ENCODE data around the gene PARP9. TPM values are rescaled to one million over a fixed set of nuclear protein-coding genes. Genes with fewer than 3 reads are reported as not detected.

Gene PARP9
- total and polyA plus RNA-seq, 2 of the 8 experiments (the other 6 are each of a cell fraction or from before 2014, with no cell fraction given), result 3.7 to 4.5 TPM

- POLR2A ChIA-PET (ENCODE audit: partially characterized antibody), result interaction anchor here (1.6 kb wide), 1 partner anchor 21 kb away, joined by 7 read pairs; the partner anchor contains the start of gene KPNA1
- Histone ChIP-seq H2AFZ (ENCODE audit: low read length) (no peak overlapping the region), H3K23me2 (ENCODE audit: low read depth, low read length) (no peaks in the 10 kb centered on the region), H4K91ac (replicated peaks; ENCODE audit: insufficient read length, low read length) (no peak overlapping the region), H3K56ac (replicated peaks; ENCODE audit: insufficient read length, low read depth, low read length) (no peak overlapping the region), H3K23ac (ENCODE audit: insufficient read length) (no peak overlapping the region), H2BK120ac (replicated peaks; ENCODE audit: low read depth, low read length) (no peak overlapping the region), H3K9me3 (ENCODE audit: insufficient read depth in 2 of 2, low read depth in 1 of 2, low read length in 1 of 2) (no peaks in the 10 kb centered on the region; a peak in 1 of 4 replicates), H3K4me1 (replicated peaks in 1 of 4; ENCODE audit: control insufficient read depth in 3 of 4, insufficient read depth in 4 of 4, low read length in 3 of 4) (peaks cover 0 to 7% (median 2%) of the 10 kb centered on the region in 4 experiments; a peak in 3 of 7 replicates), H2BK12ac (ENCODE audit: low read depth, low read length) (no peak overlapping the region), H3K79me1 (ENCODE audit: low read depth, low read length) (no peaks in the 10 kb centered on the region), H3K4me3 (ENCODE audit: extremely low read depth in 1 of 4, insufficient read depth in 2 of 4, low read depth in 3 of 4, low read length in 4 of 4) (peak overlapping the region in 1 of 4 experiments; percentile 10; a peak in 1 of 8 replicates), H3K14ac (ENCODE audit: insufficient read length) (no peak overlapping the region), H3K18ac (ENCODE audit: extremely low read depth, low read length) (no peak overlapping the region), H3K27me3 (replicated peaks in 1 of 4; ENCODE audit: control insufficient read depth in 3 of 4, extremely low read depth in 1 of 4, insufficient read depth in 3 of 4, low read length in 3 of 4) (no peaks in the 10 kb centered on the region), H3K4ac (replicated peaks; ENCODE audit: insufficient read length, low read depth, low read length) (no peak overlapping the region), H3K9ac (replicated peaks in 1 of 4; ENCODE audit: extremely low read depth in 1 of 4, low read depth in 3 of 4, low read length in 3 of 4) (no peak overlapping the region), H4K5ac (ENCODE audit: insufficient read length, low read depth, low read length) (no peak overlapping the region), H4K8ac (ENCODE audit: extremely low read depth, insufficient read depth, low read length) (no peak overlapping the region), H2BK5ac (ENCODE audit: low read depth, low read length) (no peak overlapping the region), H2AK5ac (ENCODE audit: low read depth, low read length) (no peak overlapping the region), H2BK20ac (ENCODE audit: low read length) (no peak overlapping the region), H3K4me2 (ENCODE audit: insufficient read depth in 1 of 2, low read depth in 2 of 2, low read length in 2 of 2) (peak overlapping the region; percentile 22 to 33; a peak in 2 of 4 replicates), H3K36me3 (ENCODE audit: control insufficient read depth in 2 of 4, insufficient read depth in 4 of 4, low read length in 3 of 4) (no peaks in the 10 kb centered on the region), H3K27ac (ENCODE audit: low read depth, low read length) (no peak overlapping the region), H4K20me1 (replicated peaks in 1 of 2; ENCODE audit: control insufficient read depth in 1 of 2, insufficient read depth in 2 of 2, low read length in 2 of 2) (no peaks in the 10 kb centered on the region), H2BK15ac (ENCODE audit: low read length) (no peak overlapping the region), H3K79me2 (ENCODE audit: control insufficient read depth in 1 of 2, insufficient read depth in 2 of 2, low read length in 2 of 2) (no peaks in the 10 kb centered on the region)
- no peak for TF ChIP-seq SP1 (IDR thresholded peaks at IDR 0.05; ENCODE audit: low read depth, low read length)
- TF ChIP-seq GABPA (IDR thresholded peaks at IDR 0.05; ENCODE audit: borderline replicate concordance, insufficient read depth, low read length), result no peak
- TF ChIP-seq SRF (IDR thresholded peaks at IDR 0.05; ENCODE audit: low read depth, low read length), result no peak
- no peak for TF ChIP-seq POU5F1 (IDR thresholded peaks at IDR 0.05; ENCODE audit: low read depth, low read length)
- CTCF ChIA-PET (ENCODE audit: partially characterized antibody), result interaction anchor here (1.4 to 2.4 kb wide), 4 partner anchors 14 to 143 kb away, joined by 3 to 6 read pairs (median 4); no protein-coding TSS in a partner anchor
- 57% methylated on average over 3 of the region's 3 CpGs; no CpG with 5 or more reads in 1 of the 2 experiments for WGBS, 2 experiments (ENCODE audit: extremely low coverage in 1 of 2, insufficient coverage in 1 of 2, insufficient read length in 1 of 2, insufficient replicate concordance in 2 of 2, low coverage in 1 of 2, low lambda C conversion rate in 2 of 2, missing lambda C conversion rate in 1 of 2)
- no peak for DNase-seq (ENCODE audit: low read depth in 1 of 2, low spot score in 2 of 2)
- peak; percentile 90 for FAIRE-seq
These were observed 27.5 kb downstream of the PARP9 start for GRCh38 chr3:122536632-122537001.
